AG08396 (cell line): ENCODE results near the gene PAOX.
A peak's percentile ranks its signal among the peaks of the same experiment; 100 is the strongest.

Source experiments
- DNase-seq: peaks from one replicate; pipeline ENCODE4 v3.0.0; 2012; ENCODE audit warnings: low spot score, mixed read lengths

PAOX gene

GRCh38 chr10:133379152-133379800 lies at the start of gene PAOX:
Gene PAOX (plus strand): TSS chr10:133379262. CDS start chr10:133379317, 55 bp downstream.
- DNase-seq: peak; percentile 94

GRCh38 chr10:133329491-133330202 lies 49.4 kb upstream of the PAOX start:
- peak; percentile 91 for DNase-seq

GRCh38 chr10:133332936-133333699 lies 45.9 kb upstream of the PAOX start:
- no peak for DNase-seq

- peak; percentile 71 for DNase-seq
Observed at GRCh38 chr10:133334503-133335245, 44.4 kb upstream of the PAOX start.

GRCh38 chr10:133335246-133336117 lies 43.6 kb upstream of the PAOX start:
- DNase-seq: peak; percentile 89

GRCh38 chr10:133336118-133336576 lies 42.9 kb upstream of the PAOX start:
- DNase-seq: no peak

GRCh38 chr10:133336577-133337369 lies 42.3 kb upstream of the PAOX start, which contains the start of gene CALY:
Gene CALY (minus strand): TSS chr10:133336896. CDS start chr10:133328989, 7,907 bp downstream.
- no peak for DNase-seq

- DNase-seq: no peak
Observed at GRCh38 chr10:133337370-133337725, 41.7 kb upstream of the PAOX start.

- no peak for DNase-seq
Observed at GRCh38 chr10:133338080-133339071, 40.7 kb upstream of the PAOX start.

GRCh38 chr10:133339708-133340380 lies 39.2 kb upstream of the PAOX start:
- no peak for DNase-seq

- no peak for DNase-seq
Observed at GRCh38 chr10:133341983-133342382, 37.1 kb upstream of the PAOX start.

- DNase-seq: no peak
Observed at GRCh38 chr10:133342942-133343341, 36.1 kb upstream of the PAOX start.

GRCh38 chr10:133343558-133343957 lies 35.5 kb upstream of the PAOX start:
- no peak for DNase-seq

- no peak for DNase-seq
Observed at GRCh38 chr10:133344236-133344635, 34.8 kb upstream of the PAOX start.

GRCh38 chr10:133346413-133346812 lies 32.6 kb upstream of the PAOX start:
- DNase-seq: no peak

GRCh38 chr10:133347710-133348517 lies 31.1 kb upstream of the PAOX start:
- DNase-seq: no peak

- no peak for DNase-seq
Observed at GRCh38 chr10:133349160-133349568, 29.9 kb upstream of the PAOX start.
